HCT116 (cell line): ENCODE measurements around the gene ZZZ3.
A peak's percentile ranks its signal among the peaks of the same experiment; 100 is the strongest.

ENCODE experiments used
- CEBPB ChIP-seq: IDR thresholded peaks from 2 replicates; pipeline ENCODE4 v1.6.1; 2012; ENCODE audit warnings: low read depth
- CTCF ChIP-seq, 3 experiments: fragments of 200-600 bp in 1 of 3; sonication (generic) in 1 of 3; IDR thresholded peaks in 2 of 3; conservative IDR thresholded peaks in 1 of 3; 2 replicates each; pipeline ENCODE4 v1.5.1; 2012 to 2017; ENCODE audit warnings: low read depth in 2 of 3, low read length in 2 of 3, antibody characterized with exemption in 1 of 3, borderline replicate concordance in 1 of 3, control low read depth in 1 of 3, mild to moderate bottlenecking in 1 of 3, mixed read lengths in 1 of 3, mixed run types in 1 of 3, moderate library complexity in 1 of 3; ENCODE audit not compliant: insufficient read depth in 1 of 3
- EGR1 ChIP-seq: IDR thresholded peaks from 2 replicates; pipeline ENCODE4 v1.6.1; 2012; ENCODE audit warnings: low read depth
- EZH2 ChIP-seq: fragments of 200-600 bp; sonication (generic); IDR thresholded peaks from 2 replicates; pipeline ENCODE4 v1.6.1; 2017; ENCODE audit warnings: antibody characterized with exemption, mixed run types
- JUND ChIP-seq: IDR thresholded peaks from 2 replicates; pipeline ENCODE4 v1.6.1; 2012
- POLR2A ChIP-seq: IDR thresholded peaks from 2 replicates; pipeline ENCODE4 v1.7.0; 2011; ENCODE audit warnings: borderline replicate concordance; ENCODE audit not compliant: insufficient read depth, insufficient read length; ENCODE audit errors: extremely low read depth
- POLR2AphosphoS5 ChIP-seq: IDR thresholded peaks from 2 replicates; pipeline ENCODE4 v1.6.1; 2011; ENCODE audit warnings: mild to moderate bottlenecking, low read depth, low read length, moderate library complexity
- SIN3A ChIP-seq: IDR thresholded peaks from 2 replicates; pipeline ENCODE4 v1.6.1; 2012; ENCODE audit warnings: low read depth
- SP1 ChIP-seq: IDR thresholded peaks from 2 replicates; pipeline ENCODE4 v1.6.1; 2012; ENCODE audit warnings: low read depth
- SRF ChIP-seq: IDR thresholded peaks from 2 replicates; pipeline ENCODE4 v1.6.1; 2012; ENCODE audit warnings: low read depth
- TCF7L2 ChIP-seq: IDR thresholded peaks from 2 replicates; pipeline ENCODE4 v1.7.0; 2011; ENCODE audit warnings: borderline replicate concordance, inconsistent platforms; ENCODE audit not compliant: insufficient read depth, insufficient read length; ENCODE audit errors: extremely low read depth
- ZNF274 ChIP-seq: fragments of 200-500 bp; sonication (Bioruptor generic); IDR thresholded peaks from 2 replicates; pipeline ENCODE4 v1.6.1; 2014; ENCODE audit warnings: mild to moderate bottlenecking, low read depth, low read length, inconsistent platforms
- TF ChIP-seq, protein P1 (sequence below): IDR thresholded peaks from 2 replicates; pipeline ENCODE4 v1.6.1; 2012; ENCODE audit warnings: low read depth
- TF ChIP-seq, protein P2 (sequence below): IDR thresholded peaks from 2 replicates; pipeline ENCODE4 v1.6.1; 2012

GRCh38 chr1:77687519-77687906, 5.1 kb upstream of the ZZZ3 start:
- TF ChIP-seq ZNF274: no peak
- peak in 2 of 3 experiments; percentile 35 to 41; a peak in 4 of 6 replicates for TF ChIP-seq CTCF (IDR thresholded peaks at IDR 0.05 in 2 of 3, conservative IDR thresholded peaks at IDR 0.05 in 1 of 3; ENCODE audit: borderline replicate concordance in 1 of 3, insufficient read depth in 1 of 3, low read depth in 2 of 3, low read length in 2 of 3)
- no peak for TF ChIP-seq EZH2
- TF ChIP-seq TCF7L2: no peak
- TF ChIP-seq POLR2A: no peak
- no peak for TF ChIP-seq JUND
- TF ChIP-seq CEBPB: no peak
- no peak for TF ChIP-seq POLR2AphosphoS5
- TF ChIP-seq, protein P1, sequence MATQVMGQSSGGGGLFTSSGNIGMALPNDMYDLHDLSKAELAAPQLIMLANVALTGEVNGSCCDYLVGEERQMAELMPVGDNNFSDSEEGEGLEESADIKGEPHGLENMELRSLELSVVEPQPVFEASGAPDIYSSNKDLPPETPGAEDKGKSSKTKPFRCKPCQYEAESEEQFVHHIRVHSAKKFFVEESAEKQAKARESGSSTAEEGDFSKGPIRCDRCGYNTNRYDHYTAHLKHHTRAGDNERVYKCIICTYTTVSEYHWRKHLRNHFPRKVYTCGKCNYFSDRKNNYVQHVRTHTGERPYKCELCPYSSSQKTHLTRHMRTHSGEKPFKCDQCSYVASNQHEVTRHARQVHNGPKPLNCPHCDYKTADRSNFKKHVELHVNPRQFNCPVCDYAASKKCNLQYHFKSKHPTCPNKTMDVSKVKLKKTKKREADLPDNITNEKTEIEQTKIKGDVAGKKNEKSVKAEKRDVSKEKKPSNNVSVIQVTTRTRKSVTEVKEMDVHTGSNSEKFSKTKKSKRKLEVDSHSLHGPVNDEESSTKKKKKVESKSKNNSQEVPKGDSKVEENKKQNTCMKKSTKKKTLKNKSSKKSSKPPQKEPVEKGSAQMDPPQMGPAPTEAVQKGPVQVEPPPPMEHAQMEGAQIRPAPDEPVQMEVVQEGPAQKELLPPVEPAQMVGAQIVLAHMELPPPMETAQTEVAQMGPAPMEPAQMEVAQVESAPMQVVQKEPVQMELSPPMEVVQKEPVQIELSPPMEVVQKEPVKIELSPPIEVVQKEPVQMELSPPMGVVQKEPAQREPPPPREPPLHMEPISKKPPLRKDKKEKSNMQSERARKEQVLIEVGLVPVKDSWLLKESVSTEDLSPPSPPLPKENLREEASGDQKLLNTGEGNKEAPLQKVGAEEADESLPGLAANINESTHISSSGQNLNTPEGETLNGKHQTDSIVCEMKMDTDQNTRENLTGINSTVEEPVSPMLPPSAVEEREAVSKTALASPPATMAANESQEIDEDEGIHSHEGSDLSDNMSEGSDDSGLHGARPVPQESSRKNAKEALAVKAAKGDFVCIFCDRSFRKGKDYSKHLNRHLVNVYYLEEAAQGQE: no peak
- no peak for TF ChIP-seq SIN3A
- no peak for TF ChIP-seq SP1
- no peak for TF ChIP-seq EGR1
- TF ChIP-seq SRF: no peak
- TF ChIP-seq, protein P2, sequence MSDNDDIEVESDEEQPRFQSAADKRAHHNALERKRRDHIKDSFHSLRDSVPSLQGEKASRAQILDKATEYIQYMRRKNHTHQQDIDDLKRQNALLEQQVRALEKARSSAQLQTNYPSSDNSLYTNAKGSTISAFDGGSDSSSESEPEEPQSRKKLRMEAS: no peak
